GM12878 (cell line): ENCODE results near the gene ULK4. TPM values are rescaled to one million over a fixed set of nuclear protein-coding genes. Genes with fewer than 3 reads are reported as not detected.
"Not testable (repeated sequence)": the region's sequence is repeated elsewhere in the genome, so short reads cannot be mapped to it uniquely, and the experiment has no call there.

Source experiments
- ATAC-seq: fragments of 200-7000 bp; cut with Tn5 transposase; 3 replicates; pipeline ENCODE4 v1.9.1; 2020; ENCODE audit warnings: mild to moderate bottlenecking, moderate library complexity
- BruUV-seq: library from RNA; stranded (reverse); fragments of 400-500 nt; replicated peaks from 2 replicates; lab custom pipeline; 2021; lab: Mats Ljungman, UMichigan
- CTCF ChIA-PET: fragments of 300-600 bp; sonication (Branson Sonifier 250); formaldehyde crosslinking; extraction: SDS; loops from one replicate; lab custom pipeline; 2021; ENCODE audit warnings: inconsistent platforms; lab: Yijun Ruan, JAX
- POLR2A ChIA-PET: fragments of 350-600 bp; formaldehyde crosslinking; extraction: SDS; loops from one replicate; lab custom pipeline; 2021; ENCODE audit warnings: inconsistent platforms; lab: Charles Lee
- RAD21 ChIA-PET: fragments of 300-600 bp; sonication (Branson Sonifier 250); formaldehyde crosslinking; loops from one replicate; lab custom pipeline; 2023; ENCODE audit warnings: antibody characterized with exemption; ENCODE audit not compliant: unreplicated experiment; lab: Charles Lee
- SMC1A ChIA-PET: fragments of 300-600 bp; sonication (Branson Sonifier 250); formaldehyde crosslinking; loops from one replicate; lab custom pipeline; 2023; ENCODE audit not compliant: unreplicated experiment, uncharacterized antibody; lab: Charles Lee
- DNase-seq: peaks from one replicate; pipeline ENCODE4 v3.0.0-alpha.2; 2011; ENCODE audit warnings: low read depth, low spot score
- FAIRE-seq: peaks from 3 replicates; lab custom pipeline; 2011; peaks lifted over from hg19 to GRCh38; lab: Jason Lieb, UNC
- H2AFZ ChIP-seq: 2 replicates; pipeline ENCODE4 v1.6.0; 2011; ENCODE audit warnings: low read depth, low read length, control low read depth; ENCODE audit not compliant: control insufficient read depth
- H3K27ac ChIP-seq: 2 replicates; pipeline ENCODE4 v1.5.1; 2011; ENCODE audit warnings: control low read depth; ENCODE audit not compliant: control insufficient read depth, insufficient read depth
- H3K27me3 ChIP-seq, 2 experiments: replicated peaks in 1 of 2; 2 replicates each; pipeline versions ENCODE4 v1.6.0 to v1.6.1; 2011; ENCODE audit warnings: low read length in 1 of 2; ENCODE audit not compliant: control insufficient read depth in 2 of 2, insufficient read depth in 2 of 2
- H3K36me3 ChIP-seq, 2 experiments: 2 replicates each; pipeline ENCODE4 v1.5.1; 2011; ENCODE audit warnings: low read length in 1 of 2; ENCODE audit not compliant: control insufficient read depth in 2 of 2, insufficient read depth in 2 of 2
- H3K4me1 ChIP-seq: 2 replicates; pipeline ENCODE4 v1.6.1; 2011; ENCODE audit warnings: mild to moderate bottlenecking, low read length, moderate library complexity, mixed read lengths; ENCODE audit not compliant: control insufficient read depth, insufficient read depth
- H3K4me2 ChIP-seq: 2 replicates; pipeline ENCODE4 v1.6.0; 2011; ENCODE audit warnings: control low read depth; ENCODE audit not compliant: control insufficient read depth, insufficient read depth
- H3K4me3 ChIP-seq: fragments of 200-600 bp; sonication (generic); 2 replicates; pipeline ENCODE4 v1.5.1; 2016
- H3K79me2 ChIP-seq: 2 replicates; pipeline ENCODE4 v1.6.0; 2011; ENCODE audit warnings: low read length; ENCODE audit not compliant: control insufficient read depth, insufficient read depth
- H3K9ac ChIP-seq: 2 replicates; pipeline ENCODE4 v1.8.0; 2011; ENCODE audit warnings: low read length, control low read depth, mixed read lengths; ENCODE audit not compliant: control insufficient read depth, insufficient read depth
- H3K9me3 ChIP-seq: replicated peaks from 3 replicates; pipeline ENCODE4 v1.5.1; 2011; ENCODE audit warnings: mild to moderate bottlenecking, low read length; ENCODE audit not compliant: control insufficient read depth, insufficient read depth
- H4K20me1 ChIP-seq: 2 replicates; pipeline ENCODE4 v1.6.0; 2011; ENCODE audit not compliant: control insufficient read depth, insufficient read depth
- BMI1 ChIP-seq: fragments of 450-650 bp; IDR thresholded peaks from 2 replicates; pipeline ENCODE4 v1.6.1; 2016; ENCODE audit warnings: mild to moderate bottlenecking, moderate library complexity, borderline replicate concordance
- ESRRA ChIP-seq: IDR thresholded peaks from 2 replicates; pipeline ENCODE4 v1.6.1; 2012; ENCODE audit warnings: mild to moderate bottlenecking, low read length, improper control_type of control experiment
- MYC ChIP-seq: IDR thresholded peaks from 2 replicates; pipeline ENCODE4 v1.6.1; 2011; ENCODE audit warnings: mild to moderate bottlenecking, low read length, moderate library complexity, inconsistent platforms; ENCODE audit not compliant: insufficient read depth, insufficient replicate concordance, insufficient read length, severe bottlenecking
- POLR2AphosphoS5 ChIP-seq: IDR thresholded peaks from 2 replicates; pipeline ENCODE4 v1.6.1; 2011; ENCODE audit warnings: mild to moderate bottlenecking, low read length, inconsistent platforms
- RAD21 ChIP-seq: IDR thresholded peaks from 2 replicates; pipeline ENCODE4 v1.6.1; 2011; ENCODE audit warnings: mild to moderate bottlenecking, low read depth, low read length, moderate library complexity; ENCODE audit not compliant: insufficient read depth
- RAD51 ChIP-seq: fragments of 450-650 bp; IDR thresholded peaks from 2 replicates; pipeline ENCODE4 v1.6.1; 2016; ENCODE audit warnings: moderate library complexity, mild to moderate bottlenecking, inconsistent platforms
- RELA ChIP-seq: fragments of 450-650 bp; IDR thresholded peaks from 2 replicates; pipeline ENCODE4 v1.8.0; 2014; ENCODE audit warnings: borderline replicate concordance; ENCODE audit not compliant: partially characterized antibody
- SUPT20H ChIP-seq: IDR thresholded peaks from 2 replicates; pipeline ENCODE4 v1.6.1; 2011; ENCODE audit warnings: low read depth, mild to moderate bottlenecking, low read length, moderate library complexity, borderline replicate concordance; ENCODE audit not compliant: control insufficient read depth
- ZNF622 ChIP-seq: fragments of 450-650 bp; IDR thresholded peaks from 2 replicates; pipeline ENCODE4 v1.6.1; 2017; ENCODE audit warnings: mild to moderate bottlenecking, inconsistent platforms
- WGBS: methylation state at CpG from one replicate; pipeline ENCODE4 v1.1.6; 2016; ENCODE audit warnings: low lambda C conversion rate; ENCODE audit not compliant: insufficient replicate concordance, insufficient coverage; ENCODE audit errors: missing lambda C conversion rate; 5-methylcytosine and 5-hydroxymethylcytosine counted together
- in situ Hi-C: fragments of 300-500 bp; cut with MboI; formaldehyde crosslinking; loops from 9 replicates; pipeline ENCODE4 v1.14.3; 2018; ENCODE audit warnings: mixed read lengths
- intact Hi-C: fragments of 100-400 bp; cut with micrococcal nuclease; formaldehyde crosslinking; loops from one replicate; pipeline ENCODE4 v1.14.2; 2022; ENCODE audit not compliant: unreplicated experiment
- polyA plus RNA-seq, 11 experiments: library from polyadenylated mRNA; depleted of rRNA in 4 of 11; unstranded in 6 of 11; stranded (reverse) in 5 of 11; fragments of >200 nt; fragmentation: Nextera tagmentation in 4 of 11; fragmentation: Illumina TruSeq in 1 of 11; extraction: Ambion mirVana in 4 of 11; extraction: Trizol in 1 of 11; gene quantifications; 1 replicate in 1 of 11; 2 replicates in 10 of 11; pipeline versions ENCODE4 v1.2.1 to v1.2.3, GENCODE V29; 2011 to 2016; ENCODE audit warnings: inconsistent platforms in 2 of 11, missing spikeins in 2 of 11, low read depth in 1 of 11
- total RNA-seq, 4 experiments: library from RNA; depleted of rRNA in 3 of 4; stranded (reverse); fragments of >200 nt in 3 of 4; fragmentation: Illumina TruSeq in 1 of 4; extraction: Trizol in 1 of 4; gene quantifications; 2 replicates each; pipeline versions ENCODE4 v1.2.1 to v1.2.3, GENCODE V29; 2013 to 2021

Gene ULK4
- total and polyA plus RNA-seq, 10 of the 15 experiments (the other 5 are each of a cell fraction or from before 2014, with no cell fraction given) = 3.5 to 7.6 (median 6.3) TPM

GRCh38 chr3:41286305-41286704, 675.6 kb downstream of the ULK4 start:
- intact Hi-C loops (no loop called here), in situ Hi-C loops (no loop called here)
- TF ChIP-seq ESRRA (no peak), MYC (no peak), SUPT20H (no peak), RAD51 (no peak), POLR2AphosphoS5 (no peak), RELA (no peak), RAD21 (no peak), ZNF622 (no peak), BMI1 (no peak)
- FAIRE-seq = no peak
- Histone ChIP-seq H3K79me2 (no peaks in the 10 kb centered on the region), H3K27me3 (no peaks in the 10 kb centered on the region), H3K9ac (no peak overlapping the region), H3K36me3 (no peaks in the 10 kb centered on the region), H3K27ac (no peak overlapping the region), H3K4me2 (no peak overlapping the region), H3K4me1 (no peaks in the 10 kb centered on the region), H2AFZ (no peak overlapping the region), H3K4me3 (no peak overlapping the region), H4K20me1 (no peaks in the 10 kb centered on the region), H3K9me3 (no peaks in the 10 kb centered on the region)
- ChIA-PET SMC1A (no interaction called here), CTCF (interaction anchor here (0.9 kb wide), 1 partner anchor 430 kb away, joined by 3 read pairs; no protein-coding TSS in a partner anchor), POLR2A (no interaction called here), RAD21 (no interaction called here)
- WGBS = 35% methylated on average over 6 of the region's 6 CpGs
- ATAC-seq = no peak
- BruUV-seq = no TSS peak
- no peak for DNase-seq

GRCh38 chr3:41284934-41285333, 677.0 kb downstream of the ULK4 start:
- H2AFZ ChIP-seq, intact Hi-C loops, H3K79me2 ChIP-seq, CTCF ChIA-PET, H3K9me3 ChIP-seq, H3K36me3 ChIP-seq, POLR2A ChIA-PET, SMC1A ChIA-PET, H3K9ac ChIP-seq, FAIRE-seq, DNase-seq, BruUV-seq, H3K4me2 ChIP-seq, H3K4me3 ChIP-seq, in situ Hi-C loops, H3K27ac ChIP-seq, RAD21 ChIA-PET, H3K27me3 ChIP-seq, ATAC-seq, H4K20me1 ChIP-seq, H3K4me1 ChIP-seq: not testable (repeated sequence)
- WGBS = 33% methylated on average over 3 of the region's 3 CpGs
